Retinal pigment epithelial cell (primary cell): ENCODE results near the gene UBA6.

Experiments used
- DNase-seq: peaks from one replicate; pipeline ENCODE4 v3.0.0-alpha.2; 2010; ENCODE audit warnings: low read depth
- H3K4me3 ChIP-seq: 2 replicates; pipeline ENCODE4 v1.5.1; 2011; ENCODE audit warnings: mild to moderate bottlenecking, low read length, control low read depth, moderate library complexity
- TF ChIP-seq, protein P1 (sequence below): conservative IDR thresholded peaks from 2 replicates; pipeline ENCODE4 v1.5.1; 2011; ENCODE audit warnings: low read depth, low read length, control low read depth, inconsistent platforms

Gene UBA6

DNA sequence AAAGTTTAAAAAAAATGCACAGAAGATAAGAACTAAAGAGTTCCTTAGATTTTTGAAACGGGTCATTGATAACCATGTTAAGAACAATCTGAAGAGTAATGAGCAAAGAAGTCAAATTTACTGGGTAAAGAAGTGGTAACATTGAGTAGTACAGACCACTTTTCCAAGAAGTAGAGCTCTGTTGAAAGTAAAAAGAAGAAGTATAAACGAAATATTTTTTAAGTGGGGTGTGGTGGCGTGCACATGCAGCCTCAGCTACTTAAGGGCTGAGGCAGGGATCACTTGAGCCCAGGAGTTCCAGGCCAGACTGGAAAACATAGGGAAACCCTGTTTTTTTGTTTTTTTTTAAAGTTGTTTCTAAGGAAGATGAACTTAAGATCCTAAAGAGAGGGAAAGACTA lies 68.5 kb downstream of the UBA6 start:
- DNase-seq, result no peak
- TF ChIP-seq, protein P1, sequence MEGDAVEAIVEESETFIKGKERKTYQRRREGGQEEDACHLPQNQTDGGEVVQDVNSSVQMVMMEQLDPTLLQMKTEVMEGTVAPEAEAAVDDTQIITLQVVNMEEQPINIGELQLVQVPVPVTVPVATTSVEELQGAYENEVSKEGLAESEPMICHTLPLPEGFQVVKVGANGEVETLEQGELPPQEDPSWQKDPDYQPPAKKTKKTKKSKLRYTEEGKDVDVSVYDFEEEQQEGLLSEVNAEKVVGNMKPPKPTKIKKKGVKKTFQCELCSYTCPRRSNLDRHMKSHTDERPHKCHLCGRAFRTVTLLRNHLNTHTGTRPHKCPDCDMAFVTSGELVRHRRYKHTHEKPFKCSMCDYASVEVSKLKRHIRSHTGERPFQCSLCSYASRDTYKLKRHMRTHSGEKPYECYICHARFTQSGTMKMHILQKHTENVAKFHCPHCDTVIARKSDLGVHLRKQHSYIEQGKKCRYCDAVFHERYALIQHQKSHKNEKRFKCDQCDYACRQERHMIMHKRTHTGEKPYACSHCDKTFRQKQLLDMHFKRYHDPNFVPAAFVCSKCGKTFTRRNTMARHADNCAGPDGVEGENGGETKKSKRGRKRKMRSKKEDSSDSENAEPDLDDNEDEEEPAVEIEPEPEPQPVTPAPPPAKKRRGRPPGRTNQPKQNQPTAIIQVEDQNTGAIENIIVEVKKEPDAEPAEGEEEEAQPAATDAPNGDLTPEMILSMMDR, result no peak
- no peak overlapping the region for H3K4me3 ChIP-seq

DNA sequence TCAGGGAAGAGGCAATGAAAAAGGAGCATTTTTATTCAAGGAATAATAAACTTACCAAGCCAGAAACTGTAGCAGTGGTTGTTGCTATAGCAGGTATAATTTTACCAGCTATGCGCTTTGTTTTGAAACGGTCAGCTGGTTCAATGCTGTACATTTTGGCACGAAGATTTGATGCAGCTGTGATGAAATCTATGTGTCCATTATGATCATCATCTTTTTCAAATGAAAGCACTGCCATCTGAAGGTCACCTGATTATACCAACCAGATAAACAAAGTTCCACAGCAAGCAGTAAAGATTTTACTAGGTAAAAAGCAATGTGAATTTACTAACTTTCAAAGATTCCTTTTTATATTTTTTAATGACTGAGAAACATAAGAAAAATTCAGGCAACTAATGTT lies 76.0 kb downstream of the UBA6 start:
- H3K4me3 ChIP-seq, result no peak overlapping the region
- TF ChIP-seq, protein P1, result no peak
- no peak for DNase-seq

DNA sequence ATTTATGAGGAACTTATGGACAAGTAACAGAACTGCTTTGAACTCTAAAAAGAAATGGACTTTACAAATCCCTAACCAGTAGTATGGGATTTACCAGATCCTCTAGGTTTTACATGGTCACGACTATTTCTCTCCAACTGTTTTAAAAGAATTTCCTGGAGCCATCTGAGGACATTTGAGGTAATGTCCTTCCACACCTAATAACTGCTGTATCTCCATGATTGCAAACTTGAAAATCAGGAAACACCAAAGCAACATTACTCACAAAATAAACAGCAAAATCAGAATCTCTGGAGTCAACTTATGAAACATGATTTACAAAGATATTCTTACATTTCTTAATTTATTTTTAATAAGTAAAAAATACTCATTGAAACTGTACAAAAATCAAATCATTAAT lies 84.5 kb downstream of the UBA6 start:
- DNase-seq, result no peak
- H3K4me3 ChIP-seq, result no peak overlapping the region
- TF ChIP-seq, protein P1, result no peak

DNA sequence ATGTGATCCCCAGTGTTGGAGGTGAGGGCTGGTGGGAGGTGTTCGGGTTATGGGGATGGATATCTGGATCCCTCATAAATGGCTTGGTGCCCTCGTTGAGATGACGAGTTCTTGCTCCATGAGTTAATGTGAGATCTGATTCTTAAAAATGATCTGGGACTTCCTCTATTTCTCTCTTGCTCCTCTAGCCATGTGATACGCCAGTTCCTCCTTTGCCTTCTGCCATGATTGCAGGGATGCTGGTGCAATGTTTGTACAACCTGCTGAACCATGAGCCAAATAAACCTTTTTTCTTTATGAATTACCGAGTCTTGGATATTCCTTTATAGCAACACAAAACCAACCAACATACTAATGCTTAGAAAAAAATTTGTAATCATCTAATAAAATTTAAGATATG lies 85.8 kb downstream of the UBA6 start:
- no peak for DNase-seq
- H3K4me3 ChIP-seq, result no peak overlapping the region
- TF ChIP-seq, protein P1, result no peak

DNA sequence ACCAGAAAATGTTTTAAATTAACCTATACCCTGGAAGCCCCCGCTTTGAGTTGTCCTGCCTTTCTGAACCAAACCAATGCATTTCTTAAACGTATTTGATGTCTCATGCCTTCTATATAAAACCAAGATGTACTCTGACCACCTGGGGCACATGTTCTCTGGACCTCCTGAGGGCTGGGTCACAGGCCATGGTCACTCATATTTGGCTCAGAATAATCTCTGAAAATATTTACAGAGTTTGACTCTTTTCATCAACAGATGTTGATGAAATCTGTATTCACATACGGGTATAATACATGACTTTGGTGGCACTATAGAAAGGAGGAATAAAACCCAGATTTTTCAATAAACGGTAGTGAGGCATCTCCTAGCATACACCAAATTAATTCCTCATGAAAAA lies 86.8 kb downstream of the UBA6 start:
- no peak for DNase-seq
- TF ChIP-seq, protein P1, result no peak

DNA sequence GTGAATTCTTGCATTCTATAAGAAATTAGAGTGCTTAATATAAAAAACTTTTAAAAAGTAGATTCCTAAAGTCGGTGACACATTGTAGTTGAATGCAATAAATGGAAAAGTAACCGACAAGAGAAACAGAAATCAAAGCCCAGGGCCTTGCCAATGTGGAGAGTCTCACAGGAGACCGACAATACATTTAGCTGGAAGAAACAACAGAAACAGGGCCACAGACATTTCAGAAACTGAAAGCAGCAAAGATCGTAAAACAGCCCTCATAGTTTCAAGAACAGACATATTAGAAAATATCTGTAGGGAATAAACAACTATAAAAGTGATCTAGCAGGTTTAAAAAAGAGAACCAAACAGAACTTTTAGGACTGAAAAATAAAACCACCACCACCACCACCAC lies 92.9 kb downstream of the UBA6 start:
- TF ChIP-seq, protein P1, result no peak
- H3K4me3 ChIP-seq, result no peak overlapping the region
- DNase-seq, result no peak

More for the DNA sequence above, 86.8 kb downstream of the UBA6 start:
- no peak overlapping the region for H3K4me3 ChIP-seq

DNA sequence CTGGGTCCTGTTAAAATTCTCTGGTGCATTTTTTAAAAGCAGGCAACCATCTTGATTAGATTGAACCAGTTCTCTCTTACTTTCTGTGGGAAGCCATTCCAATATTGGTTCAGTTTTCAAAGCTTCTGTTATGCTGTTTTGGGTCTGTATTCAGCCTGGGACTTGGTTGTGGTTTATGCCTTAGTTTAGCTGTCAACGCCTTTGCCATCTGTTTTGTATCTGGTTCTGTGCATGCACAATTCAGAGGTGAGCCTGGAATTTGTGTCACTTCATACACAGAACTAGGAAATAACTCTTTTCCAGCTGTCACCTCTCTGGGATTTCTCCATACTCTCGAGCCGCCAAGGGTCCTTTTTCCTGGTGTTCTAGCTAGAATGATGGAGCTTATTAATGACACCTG lies 96.2 kb downstream of the UBA6 start:
- no peak for DNase-seq
- H3K4me3 ChIP-seq, result no peak overlapping the region
- TF ChIP-seq, protein P1, result no peak
